ENCODE data around the gene SUCO. TPM values are rescaled to one million over a fixed set of nuclear protein-coding genes. Genes with fewer than 3 reads are reported as not detected.

The SUCO gene
- total and polyA plus RNA-seq, 2 of the 8 experiments (the other 6 are each of a cell fraction or from before 2014, with no cell fraction given) = 8.3 to 35.8 TPM

DNA sequence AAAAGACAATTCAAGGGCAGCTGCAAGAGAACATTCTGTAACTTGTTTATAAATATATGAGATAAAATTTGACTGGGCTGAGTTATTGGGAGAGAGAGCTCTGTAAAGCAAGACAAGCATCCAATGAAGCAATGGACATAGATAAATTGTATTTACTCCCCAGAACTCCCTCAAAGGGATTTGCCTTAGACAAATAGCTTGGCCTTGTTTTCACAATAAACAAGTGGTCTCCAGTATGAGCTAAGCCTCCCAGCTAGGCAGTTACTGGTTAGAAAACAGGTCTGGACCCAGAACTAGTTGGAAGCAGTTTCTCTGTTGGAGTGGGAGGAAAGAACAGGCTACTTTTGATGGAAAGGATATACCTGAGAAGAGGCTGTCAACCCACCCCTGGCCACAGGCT, 25.2 kb upstream of the SUCO start:
- H4K20me1 ChIP-seq (replicated peaks in 1 of 2; ENCODE audit: control insufficient read depth in 1 of 2, insufficient read depth in 2 of 2, low read length in 2 of 2) = no peaks in the 10 kb centered on the region
- TF ChIP-seq TAF7 (optimal IDR thresholded peaks at IDR 0.05; ENCODE audit: borderline replicate concordance, low read depth, low read length) = no peak
- TF ChIP-seq CTBP2 (IDR thresholded peaks at IDR 0.05; ENCODE audit: borderline replicate concordance, insufficient read depth, insufficient read length, low read length) = no peak
- TF ChIP-seq SP1 (IDR thresholded peaks at IDR 0.05; ENCODE audit: low read depth, low read length) = no peak
- TF ChIP-seq, protein P1, sequence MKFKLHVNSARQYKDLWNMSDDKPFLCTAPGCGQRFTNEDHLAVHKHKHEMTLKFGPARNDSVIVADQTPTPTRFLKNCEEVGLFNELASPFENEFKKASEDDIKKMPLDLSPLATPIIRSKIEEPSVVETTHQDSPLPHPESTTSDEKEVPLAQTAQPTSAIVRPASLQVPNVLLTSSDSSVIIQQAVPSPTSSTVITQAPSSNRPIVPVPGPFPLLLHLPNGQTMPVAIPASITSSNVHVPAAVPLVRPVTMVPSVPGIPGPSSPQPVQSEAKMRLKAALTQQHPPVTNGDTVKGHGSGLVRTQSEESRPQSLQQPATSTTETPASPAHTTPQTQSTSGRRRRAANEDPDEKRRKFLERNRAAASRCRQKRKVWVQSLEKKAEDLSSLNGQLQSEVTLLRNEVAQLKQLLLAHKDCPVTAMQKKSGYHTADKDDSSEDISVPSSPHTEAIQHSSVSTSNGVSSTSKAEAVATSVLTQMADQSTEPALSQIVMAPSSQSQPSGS (IDR thresholded peaks at IDR 0.05; ENCODE audit: low read length) = no peak
- TF ChIP-seq POU5F1 (IDR thresholded peaks at IDR 0.05; ENCODE audit: low read depth, low read length) = no peak
- TF ChIP-seq NANOG (IDR thresholded peaks at IDR 0.05; ENCODE audit: insufficient read depth, low read depth, low read length, poor library complexity, severe bottlenecking) = no peak
- no peak for TF ChIP-seq RBBP5 (IDR thresholded peaks at IDR 0.05; ENCODE audit: borderline replicate concordance, low read depth, low read length)
- no peak for TF ChIP-seq YY1 (IDR thresholded peaks at IDR 0.05; ENCODE audit: low read depth, low read length)
- no peak for TF ChIP-seq BCL11A (IDR thresholded peaks at IDR 0.05; ENCODE audit: low read depth in 2 of 2, low read length in 2 of 2)
- TF ChIP-seq POLR2AphosphoS5 (IDR thresholded peaks at IDR 0.05; ENCODE audit: low read depth, low read length) = no peak
- TF ChIP-seq, protein P2, sequence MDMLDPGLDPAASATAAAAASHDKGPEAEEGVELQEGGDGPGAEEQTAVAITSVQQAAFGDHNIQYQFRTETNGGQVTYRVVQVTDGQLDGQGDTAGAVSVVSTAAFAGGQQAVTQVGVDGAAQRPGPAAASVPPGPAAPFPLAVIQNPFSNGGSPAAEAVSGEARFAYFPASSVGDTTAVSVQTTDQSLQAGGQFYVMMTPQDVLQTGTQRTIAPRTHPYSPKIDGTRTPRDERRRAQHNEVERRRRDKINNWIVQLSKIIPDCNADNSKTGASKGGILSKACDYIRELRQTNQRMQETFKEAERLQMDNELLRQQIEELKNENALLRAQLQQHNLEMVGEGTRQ (IDR thresholded peaks at IDR 0.05; ENCODE audit: low read length) = no peak
- no peak for TF ChIP-seq GTF2F1 (IDR thresholded peaks at IDR 0.05; ENCODE audit: borderline replicate concordance, low read depth, low read length)
- TF ChIP-seq CREB1 (IDR thresholded peaks at IDR 0.05) = no peak
- TF ChIP-seq BACH1 (IDR thresholded peaks at IDR 0.05; ENCODE audit: low read length) = no peak

More for the DNA sequence above, 25.2 kb upstream of the SUCO start:
- Histone ChIP-seq H3K14ac (ENCODE audit: insufficient read length) (no peak overlapping the region), H3K4me1 (replicated peaks in 1 of 4; ENCODE audit: control insufficient read depth in 3 of 4, insufficient read depth in 4 of 4, low read length in 3 of 4) (no peaks in the 10 kb centered on the region), H2AK5ac (ENCODE audit: low read depth, low read length) (no peak overlapping the region), H3K27ac (ENCODE audit: low read depth, low read length) (no peak overlapping the region), H2AFZ (ENCODE audit: low read length) (no peak overlapping the region), H3K9ac (replicated peaks in 1 of 4; ENCODE audit: extremely low read depth in 1 of 4, low read depth in 3 of 4, low read length in 3 of 4) (no peak overlapping the region), H2BK5ac (ENCODE audit: low read depth, low read length) (no peak overlapping the region), H4K91ac (replicated peaks; ENCODE audit: insufficient read length, low read length) (no peak overlapping the region), H3K18ac (ENCODE audit: extremely low read depth, low read length) (no peak overlapping the region), H3K23ac (ENCODE audit: insufficient read length) (no peak overlapping the region), H3K4me2 (ENCODE audit: insufficient read depth in 1 of 2, low read depth in 2 of 2, low read length in 2 of 2) (no peak overlapping the region), H3K27me3 (replicated peaks in 1 of 4; ENCODE audit: control insufficient read depth in 3 of 4, extremely low read depth in 1 of 4, insufficient read depth in 3 of 4, low read length in 3 of 4) (peaks cover 0 to 1% (median 0%) of the 10 kb centered on the region in 4 experiments; a peak in 1 of 7 replicates), H4K5ac (ENCODE audit: insufficient read length, low read depth, low read length) (no peak overlapping the region), H3K4ac (replicated peaks; ENCODE audit: insufficient read length, low read depth, low read length) (no peak overlapping the region), H2BK12ac (ENCODE audit: low read depth, low read length) (no peak overlapping the region), H2BK120ac (replicated peaks; ENCODE audit: low read depth, low read length) (no peak overlapping the region), H2BK20ac (ENCODE audit: low read length) (no peak overlapping the region), H3K56ac (replicated peaks; ENCODE audit: insufficient read length, low read depth, low read length) (no peak overlapping the region), H3K9me3 (ENCODE audit: insufficient read depth in 2 of 2, low read depth in 1 of 2, low read length in 1 of 2) (no peaks in the 10 kb centered on the region), H2BK15ac (ENCODE audit: low read length) (no peak overlapping the region), H3K79me2 (ENCODE audit: control insufficient read depth in 1 of 2, insufficient read depth in 2 of 2, low read length in 2 of 2) (no peaks in the 10 kb centered on the region), H4K8ac (ENCODE audit: extremely low read depth, insufficient read depth, low read length) (no peak overlapping the region), H3K79me1 (ENCODE audit: low read depth, low read length) (no peaks in the 10 kb centered on the region), H3K4me3 (ENCODE audit: extremely low read depth in 1 of 4, insufficient read depth in 2 of 4, low read depth in 3 of 4, low read length in 4 of 4) (no peak overlapping the region), H3K36me3 (ENCODE audit: control insufficient read depth in 2 of 4, insufficient read depth in 4 of 4, low read length in 3 of 4) (no peaks in the 10 kb centered on the region), H3K23me2 (ENCODE audit: low read depth, low read length) (no peaks in the 10 kb centered on the region)
- POLR2A ChIA-PET (ENCODE audit: partially characterized antibody) = no interaction called here
- CTCF ChIA-PET (ENCODE audit: partially characterized antibody) = no interaction called here
- DNase-seq (ENCODE audit: low read depth in 1 of 2, low spot score in 2 of 2) (no peak), FAIRE-seq (no peak)
